GM18505 (cell line): ENCODE results near the gene MUC13.

Experiments used
- ATAC-seq: cut with Tn5 transposase; IDR thresholded peaks from one replicate; pipeline ENCODE4 v1.9.1; 2021; ENCODE audit not compliant: unreplicated experiment
- POLR2A ChIP-seq: IDR thresholded peaks from 4 replicates; pipeline ENCODE4 v1.6.1; 2011; ENCODE audit warnings: borderline replicate concordance; ENCODE audit not compliant: insufficient read depth, insufficient read length; ENCODE audit errors: extremely low read depth

MUC13 gene

GRCh38 chr3:124934577-124934976 lies at the start of gene MUC13:
Gene MUC13 (minus strand): TSS chr3:124934751. CDS start chr3:124934712, 39 bp downstream.
- no peak for TF ChIP-seq POLR2A
- no peak for ATAC-seq

- TF ChIP-seq POLR2A: no peak
- ATAC-seq: no peak
These were observed 48.3 kb upstream of the MUC13 start for GRCh38 chr3:124982855-124983254.

GRCh38 chr3:124981472-124981871 lies 46.9 kb upstream of the MUC13 start:
- ATAC-seq: no peak
- TF ChIP-seq POLR2A: no peak

GRCh38 chr3:124978627-124979026 lies 44.1 kb upstream of the MUC13 start:
- no peak for TF ChIP-seq POLR2A
- no peak for ATAC-seq

- no peak for ATAC-seq
- no peak for TF ChIP-seq POLR2A
These were observed 41.8 kb upstream of the MUC13 start for GRCh38 chr3:124976383-124976782.

GRCh38 chr3:124974691-124975090 lies 40.1 kb upstream of the MUC13 start:
- no peak for ATAC-seq
- no peak for TF ChIP-seq POLR2A

GRCh38 chr3:124973290-124973689 lies 38.7 kb upstream of the MUC13 start:
- no peak for TF ChIP-seq POLR2A
- no peak for ATAC-seq

- no peak for TF ChIP-seq POLR2A
- no peak for ATAC-seq
These were observed 37.9 kb upstream of the MUC13 start for GRCh38 chr3:124972457-124972856.

GRCh38 chr3:124969963-124970722 lies 35.6 kb upstream of the MUC13 start:
- no peak for ATAC-seq
- no peak for TF ChIP-seq POLR2A

GRCh38 chr3:124969190-124969589 lies 34.6 kb upstream of the MUC13 start:
- no peak for ATAC-seq
- no peak for TF ChIP-seq POLR2A

GRCh38 chr3:124967964-124968363 lies 33.4 kb upstream of the MUC13 start:
- TF ChIP-seq POLR2A: no peak
- ATAC-seq: no peak

GRCh38 chr3:124966521-124967445 lies 32.2 kb upstream of the MUC13 start:
- no peak for TF ChIP-seq POLR2A
- no peak for ATAC-seq

- no peak for ATAC-seq
- TF ChIP-seq POLR2A: no peak
These were observed 30.9 kb upstream of the MUC13 start for GRCh38 chr3:124965413-124965812.

- TF ChIP-seq POLR2A: no peak
- ATAC-seq: no peak
These were observed 29.8 kb upstream of the MUC13 start for GRCh38 chr3:124964387-124964786.
